Stimulated activated CD8-positive, alpha-beta memory T cell treated with anti-CD3 and anti-CD28 coated beads, Interleukin-15, amount 100 ng/mL, for 1 hour (primary cell): Measurements from ENCODE around the gene NDFIP2.
"Not testable (repeated sequence)": the region's sequence is repeated elsewhere in the genome, so short reads cannot be mapped to it uniquely, and the experiment has no call there.

ENCODE experiments used
- DNase-seq: peaks from one replicate; pipeline ENCODE4 v3.0.0-alpha.2; 2020; ENCODE audit warnings: low read depth

NDFIP2 gene

DNA sequence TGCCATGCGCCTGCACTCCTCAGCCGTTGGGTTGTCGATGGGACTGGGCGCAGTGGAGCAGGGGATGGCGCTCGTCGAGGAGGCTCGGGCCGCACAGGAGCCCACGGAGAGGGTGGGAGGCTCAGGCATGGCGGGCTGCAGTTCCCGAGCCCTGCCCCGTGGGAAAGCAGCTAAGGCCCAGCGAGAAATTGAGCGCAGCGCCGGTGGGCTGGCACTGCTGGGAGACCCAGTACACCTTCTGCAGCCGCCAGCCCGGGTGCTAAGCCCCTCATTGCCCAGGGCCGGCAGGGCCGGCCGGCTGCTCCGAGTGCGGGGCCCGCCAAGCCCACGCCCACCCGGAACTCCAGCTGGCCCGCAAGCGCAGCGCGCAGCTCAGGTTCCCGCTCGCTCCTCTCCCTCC is 119.2 kb downstream of the NDFIP2 start:
- not testable (repeated sequence) for DNase-seq

DNA sequence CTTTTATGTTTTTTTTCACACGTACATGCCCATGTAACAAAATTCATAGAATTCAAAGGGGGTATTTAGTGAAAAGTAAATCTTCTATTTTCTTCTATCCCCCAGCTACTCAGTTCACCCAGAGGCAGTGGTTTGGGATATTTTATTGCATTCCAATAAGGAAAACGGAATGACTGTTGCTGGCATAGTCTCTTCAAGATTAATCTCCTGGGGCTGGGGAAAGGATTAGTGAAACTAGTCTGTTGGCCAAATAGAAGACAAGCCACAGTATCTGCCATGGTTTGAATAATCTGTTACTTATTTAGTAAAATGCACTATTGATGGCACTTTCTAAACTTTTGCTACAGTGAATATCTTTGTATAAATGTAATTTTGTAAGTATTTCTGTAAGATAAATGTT is 122.0 kb downstream of the NDFIP2 start:
- no peak for DNase-seq

DNA sequence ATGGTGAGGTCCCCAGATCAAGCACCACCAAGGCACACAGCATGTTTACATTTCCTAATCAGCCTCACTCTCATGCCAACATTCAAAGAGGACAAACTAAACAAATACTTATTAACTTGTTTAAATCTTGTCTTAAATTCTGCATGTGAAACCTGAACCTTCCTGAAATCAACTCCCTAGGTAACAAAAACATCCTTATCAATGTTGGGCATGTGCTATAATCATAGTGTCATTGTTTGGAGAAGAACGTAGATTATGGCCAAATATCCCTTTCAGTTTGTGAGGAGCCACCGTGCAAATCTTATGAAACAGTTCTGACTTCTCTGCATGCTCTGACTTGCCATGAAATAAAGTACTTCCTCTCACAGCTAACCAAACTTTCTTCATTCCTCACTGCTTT is 123.8 kb downstream of the NDFIP2 start:
- DNase-seq = no peak
